ENCODE measurements around the gene CFAP100. TPM values are rescaled to one million over a fixed set of nuclear protein-coding genes. Genes with fewer than 3 reads are reported as not detected.

CFAP100 gene
- total RNA-seq, 1 experiment from 2014 or later, result not detected

DNA sequence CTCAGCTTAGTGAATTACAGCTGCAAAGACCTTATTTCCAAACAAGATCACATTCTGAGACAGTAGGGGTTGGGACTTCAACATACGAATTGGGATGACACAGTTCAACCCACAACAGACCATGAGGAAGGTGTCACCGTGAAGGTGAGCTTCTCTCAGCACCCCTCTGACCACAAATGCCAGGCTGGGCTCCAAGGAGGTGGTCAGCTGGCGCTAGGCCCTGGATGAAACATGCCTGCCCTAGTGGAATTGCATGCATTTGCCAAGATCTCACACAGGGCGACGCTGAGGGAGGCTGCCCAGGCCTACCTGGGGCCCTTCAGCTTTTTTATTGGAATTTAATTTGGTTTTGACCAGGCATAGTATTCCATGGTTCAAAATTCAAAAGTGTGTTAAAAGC is 1.8 kb downstream of the CFAP100 start:
- Mint-ChIP-seq H3K4me1 (ENCODE audit: low read depth, unreplicated experiment) (no peaks in the 10 kb centered on the region), H3K27me3 (ENCODE audit: insufficient read depth, unreplicated experiment) (peaks cover 3% of the 10 kb centered on the region), H3K9me3 (ENCODE audit: unreplicated experiment) (no peaks in the 10 kb centered on the region), H3K36me3 (ENCODE audit: insufficient read depth, unreplicated experiment) (no peaks in the 10 kb centered on the region), H3K27ac (ENCODE audit: unreplicated experiment) (no peak overlapping the region), H3K4me3 (ENCODE audit: unreplicated experiment) (no peak overlapping the region)
- no TSS peak for BruUV-seq (replicated peaks)
- H3K9me3 ChIP-seq, result no peaks in the 10 kb centered on the region
- no peaks in the 10 kb centered on the region for H3K36me3 ChIP-seq (ENCODE audit: control insufficient read depth, insufficient read depth, low read length)
- no peak for DNase-seq
- no peaks in the 10 kb centered on the region for H3K4me1 ChIP-seq
- intact Hi-C loops (cut with micrococcal nuclease; ENCODE audit: unreplicated experiment), result no loop called here
- POLR2A ChIA-PET, result no interaction called here
- TF ChIP-seq, protein P1, sequence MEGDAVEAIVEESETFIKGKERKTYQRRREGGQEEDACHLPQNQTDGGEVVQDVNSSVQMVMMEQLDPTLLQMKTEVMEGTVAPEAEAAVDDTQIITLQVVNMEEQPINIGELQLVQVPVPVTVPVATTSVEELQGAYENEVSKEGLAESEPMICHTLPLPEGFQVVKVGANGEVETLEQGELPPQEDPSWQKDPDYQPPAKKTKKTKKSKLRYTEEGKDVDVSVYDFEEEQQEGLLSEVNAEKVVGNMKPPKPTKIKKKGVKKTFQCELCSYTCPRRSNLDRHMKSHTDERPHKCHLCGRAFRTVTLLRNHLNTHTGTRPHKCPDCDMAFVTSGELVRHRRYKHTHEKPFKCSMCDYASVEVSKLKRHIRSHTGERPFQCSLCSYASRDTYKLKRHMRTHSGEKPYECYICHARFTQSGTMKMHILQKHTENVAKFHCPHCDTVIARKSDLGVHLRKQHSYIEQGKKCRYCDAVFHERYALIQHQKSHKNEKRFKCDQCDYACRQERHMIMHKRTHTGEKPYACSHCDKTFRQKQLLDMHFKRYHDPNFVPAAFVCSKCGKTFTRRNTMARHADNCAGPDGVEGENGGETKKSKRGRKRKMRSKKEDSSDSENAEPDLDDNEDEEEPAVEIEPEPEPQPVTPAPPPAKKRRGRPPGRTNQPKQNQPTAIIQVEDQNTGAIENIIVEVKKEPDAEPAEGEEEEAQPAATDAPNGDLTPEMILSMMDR (IDR thresholded peaks at IDR 0.05; ENCODE audit: insufficient read depth in 1 of 2, low read depth in 1 of 2, low read length in 1 of 2, severe bottlenecking in 1 of 2, unreplicated experiment in 1 of 2), result no peak
- CTCF ChIA-PET, result no interaction called here
- H3K27me3 ChIP-seq (replicated peaks; ENCODE audit: control insufficient read depth, insufficient read depth, low read length), result no peaks in the 10 kb centered on the region; the same call in 1 of the 2 replicates
- H3K4me3 ChIP-seq (ENCODE audit: low read depth, low read length), result no peak overlapping the region

DNA sequence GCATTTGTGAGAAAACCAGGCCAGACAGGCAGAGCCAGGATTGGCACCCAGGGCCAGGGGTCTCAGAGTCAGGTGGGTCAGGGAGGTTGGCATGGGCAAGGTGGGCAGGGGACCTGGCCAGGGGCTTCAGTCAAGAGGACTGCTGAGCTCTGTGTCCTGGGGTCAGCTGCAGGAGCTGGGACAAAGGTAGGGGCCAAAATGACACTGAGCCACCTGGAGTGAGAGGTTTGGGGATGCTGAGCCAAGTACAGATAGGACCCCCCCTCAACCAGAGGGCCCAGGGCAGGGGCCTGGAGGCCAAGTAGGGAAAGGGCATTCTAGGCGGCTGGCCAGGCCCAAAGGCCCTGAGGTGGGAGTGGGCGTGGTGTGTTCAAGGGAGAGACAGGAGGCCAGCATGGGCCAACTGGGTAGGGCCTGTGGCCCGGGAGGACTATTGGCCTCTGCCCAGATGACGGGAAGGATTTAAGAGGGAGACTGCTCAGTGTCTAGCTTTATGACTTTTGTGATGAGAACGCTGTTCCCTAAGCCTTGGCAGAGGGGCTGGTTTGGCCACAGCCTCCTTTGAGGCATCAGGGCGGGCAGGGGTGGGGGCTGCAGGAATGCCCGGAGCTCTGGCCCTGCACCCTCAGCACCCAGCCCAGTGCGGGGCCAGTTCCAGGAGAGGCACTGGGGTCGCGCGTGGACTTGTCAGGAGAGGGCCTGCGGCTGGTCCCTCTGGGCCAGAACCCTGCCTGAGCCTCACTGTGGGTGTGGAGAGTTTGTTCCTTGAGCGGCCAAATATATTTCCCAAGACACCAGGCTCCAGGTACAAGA is 3.1 kb downstream of the CFAP100 start:
- Mint-ChIP-seq H3K27ac (ENCODE audit: unreplicated experiment) (no peak overlapping the region), H3K4me1 (ENCODE audit: low read depth, unreplicated experiment) (no peaks in the 10 kb centered on the region), H3K9me3 (ENCODE audit: unreplicated experiment) (no peaks in the 10 kb centered on the region), H3K36me3 (ENCODE audit: insufficient read depth, unreplicated experiment) (no peaks in the 10 kb centered on the region), H3K4me3 (ENCODE audit: unreplicated experiment) (no peak overlapping the region), H3K27me3 (ENCODE audit: insufficient read depth, unreplicated experiment) (peaks cover 9% of the 10 kb centered on the region)
- CTCF ChIA-PET, result no interaction called here
- POLR2A ChIA-PET, result interaction anchor here (0.6 kb wide), 1 partner anchor 314 kb away, joined by 17 read pairs; the partner anchor contains the start of gene SLC41A3
- Histone ChIP-seq H3K4me3 (ENCODE audit: low read depth, low read length) (no peak overlapping the region), H3K27me3 (replicated peaks; ENCODE audit: control insufficient read depth, insufficient read depth, low read length) (no peaks in the 10 kb centered on the region; the same call in 1 of the 2 replicates), H3K4me1 (no peaks in the 10 kb centered on the region), H3K36me3 (ENCODE audit: control insufficient read depth, insufficient read depth, low read length) (no peaks in the 10 kb centered on the region), H3K9me3 (no peaks in the 10 kb centered on the region)
- DNase-seq, result no peak
- TF ChIP-seq, protein P1 (IDR thresholded peaks at IDR 0.05; ENCODE audit: insufficient read depth in 1 of 2, low read depth in 1 of 2, low read length in 1 of 2, severe bottlenecking in 1 of 2, unreplicated experiment in 1 of 2), result no peak
- BruUV-seq (replicated peaks), result no TSS peak
- intact Hi-C loops (cut with micrococcal nuclease; ENCODE audit: unreplicated experiment), result no loop called here

DNA sequence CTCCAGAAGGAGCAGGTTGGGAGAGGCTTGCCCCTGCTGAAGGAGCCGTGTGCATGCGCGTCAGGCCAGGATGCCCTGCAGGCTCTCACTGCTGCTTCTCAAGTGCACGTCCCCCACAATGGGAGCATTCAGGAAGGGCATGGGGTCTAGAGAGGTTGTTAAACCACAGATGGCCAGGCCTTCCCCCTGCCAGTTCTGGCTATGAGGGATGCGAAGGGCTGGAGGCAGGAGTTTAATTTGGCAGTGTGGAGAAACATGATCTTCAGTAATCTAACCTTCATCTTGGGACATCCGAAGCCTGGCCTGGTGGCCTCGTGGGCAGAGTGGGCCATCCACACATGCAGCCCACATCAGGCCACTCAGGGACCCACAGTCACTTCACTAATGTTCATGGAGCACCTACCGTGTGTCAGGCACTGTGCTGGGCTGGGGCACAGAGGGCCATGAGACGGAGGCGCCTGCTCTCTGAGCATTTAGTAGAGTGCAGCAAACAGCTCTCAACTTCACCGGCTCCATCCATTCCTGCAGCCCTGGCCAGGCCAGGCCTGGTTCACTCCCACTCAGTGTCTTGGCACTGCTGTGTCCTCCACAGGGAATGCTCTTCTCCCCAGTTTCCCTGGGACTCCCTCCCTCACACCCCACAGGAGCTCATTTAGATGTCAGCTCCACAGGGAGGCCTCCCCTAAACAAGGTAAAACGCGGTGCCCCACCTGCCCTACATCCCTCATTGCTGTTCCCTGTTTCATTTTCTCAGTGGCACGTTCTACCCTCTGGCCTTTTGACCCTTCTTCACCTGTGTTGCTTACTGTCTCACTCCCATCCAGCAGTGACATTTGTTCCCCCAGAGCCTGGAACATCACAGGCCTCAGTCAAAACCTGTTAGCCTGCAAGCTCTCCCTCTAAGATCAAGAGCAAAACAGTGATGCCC is 4.0 kb downstream of the CFAP100 start:
- no TSS peak for BruUV-seq (replicated peaks)
- POLR2A ChIA-PET, result interaction anchor here (0.6 kb wide), 1 partner anchor 315 kb away, joined by 17 read pairs; the partner anchor contains the start of gene SLC41A3
- no peak overlapping the region for H3K27ac Mint-ChIP-seq (ENCODE audit: unreplicated experiment)

More for the DNA sequence above, 4.0 kb downstream of the CFAP100 start:
- DNase-seq, result no peak
- Mint-ChIP-seq H3K9me3 (ENCODE audit: unreplicated experiment) (no peaks in the 10 kb centered on the region), H3K27me3 (ENCODE audit: insufficient read depth, unreplicated experiment) (peaks cover 11% of the 10 kb centered on the region), H3K4me1 (ENCODE audit: low read depth, unreplicated experiment) (no peaks in the 10 kb centered on the region), H3K36me3 (ENCODE audit: insufficient read depth, unreplicated experiment) (no peaks in the 10 kb centered on the region), H3K4me3 (ENCODE audit: unreplicated experiment) (no peak overlapping the region)
- intact Hi-C loops (cut with micrococcal nuclease; ENCODE audit: unreplicated experiment), result no loop called here
- TF ChIP-seq, protein P1 (IDR thresholded peaks at IDR 0.05; ENCODE audit: insufficient read depth in 1 of 2, low read depth in 1 of 2, low read length in 1 of 2, severe bottlenecking in 1 of 2, unreplicated experiment in 1 of 2), result no peak
- Histone ChIP-seq H3K4me3 (ENCODE audit: low read depth, low read length) (no peak overlapping the region), H3K4me1 (no peaks in the 10 kb centered on the region), H3K36me3 (ENCODE audit: control insufficient read depth, insufficient read depth, low read length) (no peaks in the 10 kb centered on the region), H3K27me3 (replicated peaks; ENCODE audit: control insufficient read depth, insufficient read depth, low read length) (no peaks in the 10 kb centered on the region; the same call in 1 of the 2 replicates), H3K9me3 (no peaks in the 10 kb centered on the region)
- CTCF ChIA-PET, result no interaction called here

Data from Caco-2 (cell line).